ACC112 (cell line): ENCODE results near the gene PEX14.

Experiments used
- H2AFZ ChIP-seq: fragments of 200-600 bp; sonication (generic); one replicate; pipeline ENCODE4 v1.6.0; 2017; ENCODE audit warnings: antibody characterized with exemption, low read length; ENCODE audit not compliant: unreplicated experiment
- H3K27ac ChIP-seq: fragments of 200-600 bp; sonication (generic); 2 replicates; pipeline ENCODE4 v1.5.1; 2014; ENCODE audit warnings: low read depth, mild to moderate bottlenecking, antibody characterized with exemption, low read length, moderate library complexity
- H3K27me3 ChIP-seq: fragments of 200-600 bp; sonication (generic); 2 replicates; pipeline ENCODE4 v1.6.1; 2014; ENCODE audit warnings: mild to moderate bottlenecking, antibody characterized with exemption, low read length, moderate library complexity, mixed read lengths; ENCODE audit not compliant: insufficient read depth
- H3K36me3 ChIP-seq: fragments of 200-600 bp; sonication (generic); 2 replicates; pipeline ENCODE4 v1.6.1; 2016; ENCODE audit warnings: mild to moderate bottlenecking, antibody characterized with exemption, low read length, moderate library complexity, mixed read lengths; ENCODE audit not compliant: insufficient read depth
- H3K4me1 ChIP-seq: fragments of 200-600 bp; sonication (generic); one replicate; pipeline ENCODE4 v1.6.1; 2016; ENCODE audit warnings: low read length, mixed read lengths; ENCODE audit not compliant: insufficient read depth, unreplicated experiment, control insufficient read depth
- H3K4me3 ChIP-seq: fragments of 200-600 bp; sonication (generic); 2 replicates; pipeline ENCODE4 v1.5.1; 2014; ENCODE audit warnings: mild to moderate bottlenecking, low read depth, low read length
- H3K79me2 ChIP-seq: fragments of 200-600 bp; sonication (generic); one replicate; pipeline ENCODE4 v1.6.0; 2016; ENCODE audit warnings: low read length; ENCODE audit not compliant: control insufficient read depth, unreplicated experiment, insufficient read depth

PEX14 gene

DNA sequence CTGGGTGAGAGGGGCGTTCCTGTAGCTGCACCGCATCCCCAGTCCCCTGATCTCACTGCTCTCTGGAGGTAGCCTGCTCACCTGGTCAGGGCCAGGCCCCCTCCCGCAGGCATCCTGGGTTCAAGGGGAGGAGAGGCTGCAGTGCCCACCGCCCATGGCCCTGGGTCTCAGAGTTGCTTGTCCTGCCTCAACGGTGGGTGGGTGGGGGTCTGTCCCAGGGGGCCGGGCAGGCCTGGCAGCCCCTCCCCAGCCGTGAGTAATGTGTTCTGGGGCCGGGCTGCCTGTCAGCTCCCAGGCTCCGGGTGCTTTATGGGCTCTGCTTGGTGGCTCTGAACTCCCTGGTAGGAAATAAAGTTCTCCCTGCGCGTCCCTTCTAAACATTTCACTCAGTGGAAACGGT lies 194.8 kb downstream of the PEX14 start:
- Histone ChIP-seq H3K4me3 (no peak overlapping the region), H3K4me1 (no peaks in the 10 kb centered on the region), H3K27me3 (peaks cover 19% of the 10 kb centered on the region), H3K79me2 (no peaks in the 10 kb centered on the region), H3K36me3 (no peaks in the 10 kb centered on the region), H3K27ac (no peak overlapping the region), H2AFZ (no peak overlapping the region)

DNA sequence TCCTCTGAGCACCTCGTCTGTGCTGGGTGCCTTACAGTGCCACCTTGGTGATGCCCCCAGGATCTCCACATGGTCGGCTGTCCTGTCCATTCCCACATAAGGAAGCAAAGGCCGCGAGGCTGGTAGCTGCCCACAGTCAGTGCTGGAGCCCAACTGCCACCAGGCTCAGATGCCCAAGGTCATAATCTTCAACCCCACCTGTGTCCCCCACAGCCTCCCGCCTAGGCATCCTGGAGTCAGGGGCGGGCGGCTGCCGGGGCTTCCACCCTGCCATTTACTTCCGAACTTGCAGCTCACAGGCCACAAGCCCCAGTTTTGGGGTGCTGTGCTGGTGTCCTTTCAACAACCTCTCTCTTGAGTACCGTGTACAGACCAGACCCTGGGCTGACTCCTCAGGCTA lies 195.4 kb downstream of the PEX14 start:
- Histone ChIP-seq H3K4me3 (no peak overlapping the region), H3K27ac (no peak overlapping the region), H3K4me1 (no peaks in the 10 kb centered on the region), H3K27me3 (peaks cover 19% of the 10 kb centered on the region), H3K36me3 (no peaks in the 10 kb centered on the region), H2AFZ (no peak overlapping the region), H3K79me2 (no peaks in the 10 kb centered on the region)

DNA sequence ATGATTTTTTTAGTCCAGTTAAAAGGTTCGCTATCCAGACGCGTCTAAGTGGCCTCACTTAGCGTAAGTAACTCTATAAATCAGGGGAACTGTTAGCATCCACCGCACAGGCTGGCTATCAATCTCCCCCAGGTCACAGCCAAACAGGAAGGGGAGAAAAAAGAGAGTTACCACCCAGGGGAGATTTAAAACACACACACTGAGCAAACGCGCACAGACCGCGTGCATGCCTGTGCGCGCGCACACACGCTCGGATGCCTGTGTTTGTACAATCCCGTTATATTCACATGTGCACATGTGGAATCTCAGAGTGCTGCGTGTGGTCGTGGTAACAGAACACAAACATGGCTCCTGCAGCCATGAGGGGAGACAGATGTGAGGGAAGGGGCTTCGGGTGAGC lies 196.3 kb downstream of the PEX14 start:
- no peaks in the 10 kb centered on the region for H3K4me1 ChIP-seq
- H3K79me2 ChIP-seq = no peaks in the 10 kb centered on the region
- H3K4me3 ChIP-seq = no peak overlapping the region

DNA sequence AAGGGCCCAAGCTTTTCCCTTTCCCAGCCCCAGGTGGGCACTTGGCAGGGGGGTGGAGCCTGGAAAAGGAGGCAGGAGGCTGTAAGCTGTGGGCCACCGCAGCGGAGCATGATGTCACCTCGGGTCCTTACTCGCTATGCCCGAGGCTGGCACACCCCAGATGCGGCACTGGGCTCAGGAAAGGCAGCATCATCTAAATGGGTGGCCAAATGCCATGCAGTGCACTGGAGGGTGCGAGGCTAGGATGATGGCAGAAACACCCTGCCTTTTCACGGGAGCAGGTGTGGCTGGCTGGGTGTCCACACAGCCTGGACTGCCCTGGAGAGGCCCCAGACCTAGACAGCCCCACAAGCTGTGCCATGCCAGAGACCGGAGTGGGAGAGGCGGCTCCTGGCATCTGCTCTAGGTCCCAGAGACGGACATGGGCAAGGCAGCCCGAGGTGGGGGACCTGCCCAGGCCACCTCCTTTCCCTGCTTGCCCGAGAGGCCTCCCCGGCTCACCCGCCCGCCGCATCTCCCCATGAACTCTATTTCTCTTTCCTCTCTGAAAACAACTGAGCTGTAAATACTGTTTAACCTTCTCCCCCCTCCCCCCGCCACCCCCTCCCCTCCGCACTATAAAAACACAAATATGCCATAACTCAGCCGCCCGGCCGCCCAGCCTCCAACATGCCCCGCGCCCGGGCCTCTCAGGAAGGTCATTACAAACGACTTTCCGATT lies 197.0 kb downstream of the PEX14 start:
- peaks cover 19% of the 10 kb centered on the region for H3K27me3 ChIP-seq
- H3K27ac ChIP-seq = no peak overlapping the region
- H3K4me1 ChIP-seq = no peaks in the 10 kb centered on the region
- no peak overlapping the region for H2AFZ ChIP-seq
- no peaks in the 10 kb centered on the region for H3K79me2 ChIP-seq
- no peaks in the 10 kb centered on the region for H3K36me3 ChIP-seq
- no peak overlapping the region for H3K4me3 ChIP-seq

More for the DNA sequence above, 196.3 kb downstream of the PEX14 start:
- H3K27ac ChIP-seq = no peak overlapping the region
- H3K27me3 ChIP-seq = peaks cover 19% of the 10 kb centered on the region
- no peaks in the 10 kb centered on the region for H3K36me3 ChIP-seq
- H2AFZ ChIP-seq = no peak overlapping the region

DNA sequence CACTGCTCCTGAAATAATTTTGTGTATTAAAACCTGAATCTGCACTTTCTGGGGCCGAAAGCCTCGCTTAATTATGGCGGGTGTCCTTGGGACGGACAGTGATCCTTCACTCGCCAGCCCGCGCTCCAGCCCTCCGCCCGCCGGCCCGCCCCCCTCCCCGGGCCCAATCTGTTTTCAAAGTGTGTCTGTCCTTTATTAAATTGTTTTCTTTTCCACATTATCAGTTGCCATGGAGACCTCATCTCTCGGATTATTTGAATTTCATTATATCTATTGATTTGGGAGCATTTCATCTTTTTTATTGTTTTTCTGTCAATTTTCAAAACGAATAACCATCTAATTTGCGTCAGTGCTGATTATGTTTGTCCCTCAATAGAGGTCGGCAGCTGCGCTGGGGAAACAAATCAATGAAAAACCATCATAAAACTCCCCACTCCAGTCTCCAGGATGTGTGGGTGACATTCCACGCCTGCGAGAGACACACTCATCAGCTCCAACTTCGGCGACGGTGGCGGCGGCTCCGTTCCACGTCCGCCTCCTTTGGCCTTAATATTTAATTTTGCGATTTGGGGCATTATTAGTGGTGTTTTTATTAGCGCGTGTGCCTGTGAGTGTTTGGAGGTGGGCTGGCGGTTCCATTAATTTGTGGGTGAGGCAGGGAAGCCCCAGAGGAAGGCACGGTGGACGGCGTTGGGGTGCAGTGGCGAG lies 197.7 kb downstream of the PEX14 start:
- Histone ChIP-seq H3K36me3 (no peaks in the 10 kb centered on the region), H3K27me3 (peaks cover 19% of the 10 kb centered on the region), H2AFZ (no peak overlapping the region), H3K4me1 (no peaks in the 10 kb centered on the region), H3K4me3 (no peak overlapping the region), H3K27ac (no peak overlapping the region), H3K79me2 (no peaks in the 10 kb centered on the region)

DNA sequence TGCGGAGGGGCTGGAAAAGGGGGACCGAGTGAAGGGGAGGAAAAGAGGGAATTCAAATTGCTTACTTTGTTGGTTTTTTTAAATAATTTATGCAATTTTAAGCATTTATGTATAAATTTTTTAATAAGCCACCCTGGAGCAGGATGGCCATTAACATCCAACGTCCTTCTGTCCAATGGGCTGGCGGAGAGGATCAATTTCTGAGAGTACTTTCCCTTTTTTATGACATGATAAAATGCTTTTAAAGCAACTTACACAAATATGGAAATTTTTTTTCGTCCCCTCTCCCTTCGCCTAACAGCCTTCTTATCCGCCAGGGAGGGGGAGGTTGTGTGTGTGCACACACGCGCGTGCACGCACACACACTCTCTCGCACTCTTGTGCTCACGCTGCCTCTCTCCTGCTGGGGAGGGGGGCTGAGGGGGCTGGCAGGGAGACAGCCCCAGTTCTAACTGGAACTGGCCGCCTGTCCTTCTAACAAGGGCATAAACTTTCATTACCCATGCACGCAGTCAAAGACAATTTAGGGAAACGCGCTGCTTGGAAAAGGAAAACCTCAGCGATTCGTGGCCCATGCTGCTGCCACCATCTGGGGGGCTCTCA lies 198.5 kb downstream of the PEX14 start:
- Histone ChIP-seq H2AFZ (no peak overlapping the region), H3K36me3 (no peaks in the 10 kb centered on the region), H3K4me1 (no peaks in the 10 kb centered on the region), H3K27me3 (peaks cover 19% of the 10 kb centered on the region), H3K79me2 (no peaks in the 10 kb centered on the region), H3K4me3 (no peak overlapping the region), H3K27ac (no peak overlapping the region)

DNA sequence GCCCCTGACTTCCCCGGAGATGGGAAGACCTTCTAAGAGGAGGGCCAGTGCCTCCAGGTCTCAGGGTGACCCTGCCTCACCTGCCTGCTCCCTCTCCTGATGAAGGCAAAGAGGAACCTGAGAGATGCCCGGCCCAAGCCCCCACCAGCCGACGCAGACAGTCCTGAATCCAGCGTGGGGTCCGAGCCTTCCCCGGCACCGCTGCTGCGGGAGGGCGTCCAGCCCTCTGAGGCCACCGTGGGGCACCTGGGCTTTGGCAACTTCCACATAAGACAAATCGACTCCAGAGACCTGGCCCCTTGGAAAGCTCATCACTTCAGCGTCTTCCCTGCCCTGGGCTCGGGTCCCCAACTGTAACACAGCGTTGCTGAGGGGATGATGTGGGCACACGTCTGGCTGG lies 199.5 kb downstream of the PEX14 start:
- Histone ChIP-seq H3K4me3 (no peak overlapping the region), H3K4me1 (no peaks in the 10 kb centered on the region), H3K36me3 (no peaks in the 10 kb centered on the region), H3K27ac (no peak overlapping the region), H3K79me2 (no peaks in the 10 kb centered on the region), H2AFZ (no peak overlapping the region), H3K27me3 (peaks cover 19% of the 10 kb centered on the region)

DNA sequence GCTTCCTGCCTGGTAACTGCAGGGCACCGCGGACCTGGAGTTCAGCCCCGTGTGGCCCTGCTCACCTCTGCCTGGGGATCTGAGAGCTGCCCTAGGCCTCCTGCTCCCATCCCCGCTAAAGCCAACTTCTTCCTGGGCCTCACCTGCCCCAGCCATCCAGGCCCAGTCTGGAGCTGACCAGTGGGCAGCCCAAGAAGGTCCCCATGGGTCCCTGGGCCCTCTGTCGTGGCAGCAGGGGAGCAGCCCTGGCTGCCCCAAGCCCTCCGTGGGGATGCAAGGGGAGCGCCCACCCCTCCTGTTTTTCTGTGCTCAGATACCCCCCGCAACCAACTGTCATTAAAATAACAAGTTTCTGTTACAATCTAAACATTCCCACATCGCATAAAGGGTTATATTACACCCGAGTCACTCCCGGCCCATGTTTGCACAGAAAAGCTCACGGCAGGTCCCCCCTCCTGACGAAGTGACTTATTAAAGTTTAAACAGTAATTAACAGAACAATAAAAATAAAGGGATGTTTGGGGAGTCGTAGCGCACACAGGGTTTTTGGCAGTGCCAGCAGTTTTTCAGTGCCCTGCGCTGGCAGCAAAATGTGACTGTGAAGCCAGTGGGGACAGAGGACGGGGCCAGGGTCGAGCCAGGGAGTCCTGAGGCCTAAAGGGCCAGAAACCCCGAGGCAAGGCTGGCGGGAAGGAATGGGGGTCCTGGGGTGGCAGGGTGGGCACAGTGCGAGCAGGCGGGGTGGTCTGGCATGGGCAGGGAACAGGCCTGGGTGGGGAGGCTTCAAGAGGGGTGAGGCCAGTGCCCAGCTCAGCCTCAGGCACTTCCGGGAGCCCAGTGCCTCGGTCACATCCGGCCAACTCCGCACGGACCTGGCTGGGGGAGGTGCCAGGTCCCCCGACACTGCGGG lies 200.2 kb downstream of the PEX14 start:
- Histone ChIP-seq H3K27me3 (peaks cover 19% of the 10 kb centered on the region), H3K4me3 (no peak overlapping the region), H3K4me1 (no peaks in the 10 kb centered on the region), H2AFZ (no peak overlapping the region), H3K27ac (no peak overlapping the region), H3K36me3 (no peaks in the 10 kb centered on the region), H3K79me2 (no peaks in the 10 kb centered on the region)

DNA sequence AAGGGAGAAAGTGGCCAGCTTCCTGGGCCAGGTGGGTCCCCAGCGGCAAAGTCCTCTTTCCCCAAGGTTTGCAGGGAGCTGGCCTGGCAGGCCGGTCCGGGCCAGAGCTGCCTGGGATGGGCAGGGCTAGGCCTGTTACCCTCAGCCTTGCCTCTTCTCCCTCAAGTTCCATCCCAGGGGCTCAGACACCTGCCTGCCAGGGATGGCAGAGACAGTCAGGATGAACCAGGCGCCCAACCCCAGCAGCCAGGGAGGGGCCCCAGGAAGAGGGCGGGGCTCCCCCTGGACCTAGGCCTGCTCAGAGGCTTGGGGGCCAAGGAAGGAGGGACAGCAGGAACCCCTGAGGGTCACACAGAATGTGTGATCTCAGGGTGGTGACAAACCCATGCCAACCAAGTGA lies 201.1 kb downstream of the PEX14 start:
- Histone ChIP-seq H3K27ac (no peak overlapping the region), H2AFZ (no peak overlapping the region), H3K79me2 (no peaks in the 10 kb centered on the region), H3K4me3 (no peak overlapping the region), H3K36me3 (no peaks in the 10 kb centered on the region), H3K27me3 (peaks cover 19% of the 10 kb centered on the region), H3K4me1 (no peaks in the 10 kb centered on the region)

DNA sequence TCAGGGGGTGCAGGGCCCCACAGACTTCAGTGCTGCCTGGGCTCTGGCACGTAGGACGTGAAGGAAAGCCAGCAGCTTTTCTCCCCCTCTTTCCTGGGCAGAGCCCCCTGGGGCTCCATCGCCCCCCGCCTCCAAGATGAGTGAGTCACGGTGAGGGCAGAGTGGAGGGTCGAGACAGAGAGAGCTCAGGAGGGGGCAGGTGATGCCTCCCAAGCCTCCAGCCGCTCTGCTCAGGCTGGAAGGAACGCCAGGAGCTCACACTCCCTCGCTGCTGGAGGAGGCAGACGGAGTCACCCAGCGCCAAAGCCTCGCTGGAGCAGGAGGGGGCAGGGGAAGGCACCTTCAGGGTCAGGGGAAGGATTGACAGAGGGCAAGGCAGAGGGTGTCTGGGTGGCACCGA lies 202.2 kb downstream of the PEX14 start:
- Histone ChIP-seq H3K36me3 (no peaks in the 10 kb centered on the region), H3K4me3 (no peak overlapping the region), H3K27me3 (peaks cover 12% of the 10 kb centered on the region), H2AFZ (no peak overlapping the region), H3K27ac (no peak overlapping the region), H3K79me2 (no peaks in the 10 kb centered on the region), H3K4me1 (no peaks in the 10 kb centered on the region)
